Measurements from ENCODE around the gene OR1M1. TPM values are rescaled to one million over a fixed set of nuclear protein-coding genes. Genes with fewer than 3 reads are reported as not detected.

Gene OR1M1, protein sequence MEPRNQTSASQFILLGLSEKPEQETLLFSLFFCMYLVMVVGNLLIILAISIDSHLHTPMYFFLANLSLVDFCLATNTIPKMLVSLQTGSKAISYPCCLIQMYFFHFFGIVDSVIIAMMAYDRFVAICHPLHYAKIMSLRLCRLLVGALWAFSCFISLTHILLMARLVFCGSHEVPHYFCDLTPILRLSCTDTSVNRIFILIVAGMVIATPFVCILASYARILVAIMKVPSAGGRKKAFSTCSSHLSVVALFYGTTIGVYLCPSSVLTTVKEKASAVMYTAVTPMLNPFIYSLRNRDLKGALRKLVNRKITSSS
- total RNA-seq = not detected
- not detected for polyA plus RNA-seq
- long read RNA-seq, donor 1 = 0 reads
- long read RNA-seq, donor 2 = 0 reads

DNA sequence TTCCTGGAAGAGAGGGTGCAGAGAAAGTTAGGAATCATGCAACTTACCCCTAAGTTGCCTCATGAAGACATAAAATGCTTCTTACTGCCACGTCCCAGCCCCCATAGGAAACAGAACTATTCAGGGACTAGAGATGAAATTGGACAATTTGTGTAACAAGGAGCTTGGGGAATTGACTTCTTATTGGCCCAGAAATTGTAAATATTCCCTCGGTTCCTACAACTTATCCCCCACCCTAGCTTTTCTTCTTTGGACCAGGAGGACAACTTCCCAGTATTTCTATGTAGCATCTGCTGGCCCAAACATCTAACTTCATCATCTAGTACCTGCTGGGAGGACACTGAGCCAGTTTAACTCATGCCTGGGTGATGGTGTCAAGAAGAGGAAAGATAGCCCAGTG is at the start of gene OR1M1:
OR1M1 (plus strand) TSS at position 301 of the 400 bp plus-strand sequence. CDS start 6,184 bp downstream, outside the sequence.
- no peak for DNase-seq
- no peak for ATAC-seq
- H3K27me3 ChIP-seq (ENCODE audit: insufficient read depth in 3 of 3, low read length in 2 of 3) = no peaks in the 10 kb centered on the region
- intact Hi-C loops (cut with DNase I) = no loop called here
- no peak within 1 kb of the TSS for H3K27ac ChIP-seq
- H3K4me1 ChIP-seq = no peaks in the 10 kb centered on the region
- WGBS, 3 donors = 33 to 57% (median 52%) methylated on average over 2 of the region's 2 CpGs
- TF ChIP-seq, protein P1, sequence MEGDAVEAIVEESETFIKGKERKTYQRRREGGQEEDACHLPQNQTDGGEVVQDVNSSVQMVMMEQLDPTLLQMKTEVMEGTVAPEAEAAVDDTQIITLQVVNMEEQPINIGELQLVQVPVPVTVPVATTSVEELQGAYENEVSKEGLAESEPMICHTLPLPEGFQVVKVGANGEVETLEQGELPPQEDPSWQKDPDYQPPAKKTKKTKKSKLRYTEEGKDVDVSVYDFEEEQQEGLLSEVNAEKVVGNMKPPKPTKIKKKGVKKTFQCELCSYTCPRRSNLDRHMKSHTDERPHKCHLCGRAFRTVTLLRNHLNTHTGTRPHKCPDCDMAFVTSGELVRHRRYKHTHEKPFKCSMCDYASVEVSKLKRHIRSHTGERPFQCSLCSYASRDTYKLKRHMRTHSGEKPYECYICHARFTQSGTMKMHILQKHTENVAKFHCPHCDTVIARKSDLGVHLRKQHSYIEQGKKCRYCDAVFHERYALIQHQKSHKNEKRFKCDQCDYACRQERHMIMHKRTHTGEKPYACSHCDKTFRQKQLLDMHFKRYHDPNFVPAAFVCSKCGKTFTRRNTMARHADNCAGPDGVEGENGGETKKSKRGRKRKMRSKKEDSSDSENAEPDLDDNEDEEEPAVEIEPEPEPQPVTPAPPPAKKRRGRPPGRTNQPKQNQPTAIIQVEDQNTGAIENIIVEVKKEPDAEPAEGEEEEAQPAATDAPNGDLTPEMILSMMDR (IDR thresholded peaks at IDR 0.05) = no peak
- H3K36me3 ChIP-seq (ENCODE audit: insufficient read depth in 1 of 2, low read depth in 1 of 2) = no peaks in the 10 kb centered on the region
- no peak within 1 kb of the TSS for H3K4me3 ChIP-seq
- no peaks in the 10 kb centered on the region for H3K9me3 ChIP-seq

DNA sequence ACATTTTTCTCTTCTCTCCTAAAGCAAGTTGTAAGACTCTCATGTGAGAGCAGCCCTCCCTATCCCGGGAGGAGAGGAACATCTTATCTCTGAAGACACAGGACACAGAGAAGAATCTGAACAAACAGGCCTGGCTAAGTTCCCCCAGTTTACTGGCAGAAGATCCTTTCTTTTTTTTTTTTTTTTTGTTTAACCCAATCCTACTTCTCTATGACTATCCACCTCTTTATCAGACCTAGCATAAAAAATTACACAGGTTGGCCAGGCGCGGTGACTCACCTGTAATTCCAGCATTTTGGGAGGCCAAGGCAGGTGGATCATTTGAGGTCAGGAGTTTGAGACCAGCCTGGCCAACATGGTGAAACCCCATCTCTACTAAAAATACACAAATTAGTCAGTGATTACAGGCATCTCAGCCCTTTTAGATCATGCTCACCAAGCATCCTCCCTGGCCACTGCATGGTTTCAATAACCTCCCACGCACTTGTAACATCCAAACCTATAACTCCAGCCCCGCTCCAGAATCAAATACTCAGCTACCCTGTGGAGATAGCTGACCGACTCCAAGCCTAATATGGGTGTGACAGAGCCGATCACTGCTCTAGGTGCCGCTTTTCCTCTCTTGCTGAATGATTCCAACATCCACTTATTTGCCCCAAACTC is 49.3 kb upstream of the OR1M1 start:
- WGBS, 3 donors = 80 to 89% (median 83%) methylated on average over 8 of the region's 8 CpGs
- intact Hi-C loops (cut with DNase I) = no loop called here
- TF ChIP-seq, protein P1 (IDR thresholded peaks at IDR 0.05) = no peak
- no peak for ATAC-seq
- no peaks in the 10 kb centered on the region for H3K4me1 ChIP-seq
- no peaks in the 10 kb centered on the region for H3K27me3 ChIP-seq (ENCODE audit: insufficient read depth in 3 of 3, low read length in 2 of 3)
- no peaks in the 10 kb centered on the region for H3K36me3 ChIP-seq (ENCODE audit: insufficient read depth in 1 of 2, low read depth in 1 of 2)
- no peak for DNase-seq
- no peak overlapping the region for H3K4me3 ChIP-seq
- H3K27ac ChIP-seq = no peak overlapping the region
- H3K9me3 ChIP-seq = peaks cover 4% of the 10 kb centered on the region

DNA sequence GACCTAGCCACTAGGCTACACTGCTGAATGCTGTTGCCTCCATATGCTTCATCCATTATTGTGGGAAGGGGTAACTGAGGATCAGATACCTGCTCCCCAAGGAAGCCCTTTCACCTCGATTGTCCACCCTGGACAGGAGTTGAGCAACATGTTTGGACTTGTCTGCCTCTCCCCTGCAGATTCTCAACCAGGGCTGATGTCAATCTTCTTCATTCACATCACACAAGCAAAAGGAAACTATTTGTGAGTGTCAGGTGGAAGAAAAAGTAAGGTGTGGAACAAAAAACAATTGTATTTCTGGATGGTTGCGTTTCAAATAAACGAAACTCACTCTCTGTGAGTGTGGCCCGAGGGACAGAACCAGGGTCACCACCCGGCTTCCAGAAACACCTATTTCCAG is 47.1 kb upstream of the OR1M1 start:
- H3K27ac ChIP-seq = no peak overlapping the region
- DNase-seq (no peak), ATAC-seq (no peak)
- H3K9me3 ChIP-seq = peaks cover 4% of the 10 kb centered on the region
- H3K4me3 ChIP-seq = no peak overlapping the region
- 67 to 68% (median 67%) methylated on average over 5 of the region's 5 CpGs for WGBS, 3 donors
- TF ChIP-seq, protein P1 (IDR thresholded peaks at IDR 0.05) = no peak
- H3K36me3 ChIP-seq (ENCODE audit: insufficient read depth in 1 of 2, low read depth in 1 of 2) = no peaks in the 10 kb centered on the region
- H3K27me3 ChIP-seq (ENCODE audit: insufficient read depth in 3 of 3, low read length in 2 of 3) = no peaks in the 10 kb centered on the region
- no peaks in the 10 kb centered on the region for H3K4me1 ChIP-seq
- intact Hi-C loops (cut with DNase I) = no loop called here

DNA sequence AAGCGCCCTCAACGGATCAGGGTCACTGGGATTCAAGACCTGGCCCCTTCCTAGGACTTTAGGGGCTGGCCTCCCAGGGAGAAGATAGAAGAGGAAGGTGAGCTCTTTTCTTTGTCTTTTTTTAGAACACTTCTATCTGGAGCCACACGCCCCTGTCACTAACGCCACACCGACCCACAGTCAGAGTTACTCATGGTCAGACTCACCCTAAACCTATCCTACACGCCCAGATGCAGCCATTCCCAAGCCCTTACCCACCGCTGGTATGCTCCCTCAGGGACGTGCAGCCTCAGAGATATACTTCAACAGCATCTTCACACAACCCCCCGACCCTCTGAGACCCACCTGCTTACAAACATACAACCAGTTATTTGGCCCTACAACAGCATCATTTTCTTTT is 46.7 kb upstream of the OR1M1 start:
- Histone ChIP-seq H3K4me3 (no peak overlapping the region), H3K36me3 (ENCODE audit: insufficient read depth in 1 of 2, low read depth in 1 of 2) (no peaks in the 10 kb centered on the region), H3K4me1 (no peaks in the 10 kb centered on the region), H3K27me3 (ENCODE audit: insufficient read depth in 3 of 3, low read length in 2 of 3) (no peaks in the 10 kb centered on the region), H3K27ac (no peak overlapping the region), H3K9me3 (peaks cover 4% of the 10 kb centered on the region)
- 59 to 66% (median 63%) methylated on average over 9 of the region's 9 CpGs for WGBS, 3 donors
- TF ChIP-seq, protein P1 (IDR thresholded peaks at IDR 0.05) = no peak
- DNase-seq (no peak), ATAC-seq (no peak)
- intact Hi-C loops (cut with DNase I) = no loop called here
